ENCODE measurements around the gene IGF1R.
"Not testable (repeated sequence)": the region's sequence is repeated elsewhere in the genome, so short reads cannot be mapped to it uniquely, and the experiment has no call there.

The IGF1R gene

GRCh38 chr15:98647774-98648653 is at the start of gene IGF1R:
TSS of gene IGF1R (plus strand) at chr15:98648539. CDS start at chr15:98649582, 1,043 bp downstream.
- DNase-seq (ENCODE audit: low read depth) = peak; percentile 79

DNA sequence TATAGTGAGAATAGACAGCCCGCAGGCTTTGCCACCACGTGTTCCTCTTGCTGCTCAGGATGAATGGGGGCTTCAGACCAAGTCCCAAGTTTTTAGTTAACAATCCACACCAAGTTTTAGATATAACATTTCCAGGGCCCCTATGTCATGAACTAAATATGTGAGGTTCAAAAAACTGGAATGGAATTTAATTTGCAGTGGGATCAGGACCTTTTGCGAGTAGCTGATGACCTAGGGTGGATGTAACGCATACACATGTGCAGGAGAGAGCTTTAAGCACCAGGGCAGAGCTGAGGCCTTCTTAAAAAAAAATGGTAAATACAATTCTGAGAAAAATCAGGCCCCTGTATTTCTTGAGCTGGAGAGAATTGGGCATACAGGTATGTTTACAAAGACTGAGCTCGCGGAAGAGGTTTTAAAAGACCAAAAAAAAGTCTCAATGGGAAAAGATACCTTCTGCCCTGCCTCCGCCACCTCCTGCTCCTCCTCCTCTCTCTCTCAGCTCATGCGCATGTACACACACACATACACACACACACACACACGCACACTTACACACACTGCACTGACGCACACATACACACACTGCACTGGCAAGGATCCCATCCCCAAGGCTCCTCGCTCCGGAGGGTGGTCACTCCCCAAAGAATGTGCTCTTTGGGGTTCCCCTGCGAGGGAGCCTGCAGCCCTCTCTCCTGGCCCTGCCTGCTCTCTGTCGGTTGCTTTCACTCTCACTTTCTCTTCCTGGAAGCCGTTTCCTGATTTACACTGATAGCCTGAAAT is 48.2 kb upstream of the IGF1R start:
- no peak for DNase-seq (ENCODE audit: low read depth)

DNA sequence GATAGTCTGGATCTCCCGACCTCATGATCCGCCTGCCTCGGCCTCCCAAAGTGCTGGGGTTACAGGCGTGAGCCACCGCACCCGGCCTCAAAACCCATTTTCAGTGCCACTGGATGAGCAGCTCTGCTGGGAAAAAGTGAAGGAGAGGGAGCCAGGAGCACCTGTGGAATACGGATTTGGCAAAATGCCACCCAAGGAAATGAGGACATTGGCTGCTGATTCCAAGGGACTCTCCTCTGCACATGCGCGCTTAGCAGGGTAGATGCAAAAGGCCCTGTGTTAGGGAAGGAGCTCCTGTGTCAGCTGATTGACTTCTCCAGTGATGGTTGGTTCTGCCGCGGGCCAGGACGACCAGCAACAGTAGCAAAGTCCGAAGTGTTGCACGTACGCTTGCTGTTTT is 43.4 kb upstream of the IGF1R start:
- DNase-seq (ENCODE audit: low read depth) = no peak

- no peak for DNase-seq (ENCODE audit: low read depth)
Observed at GRCh38 chr15:98609144-98609852, 39.0 kb upstream of the IGF1R start.

GRCh38 chr15:98610991-98611390 is 37.3 kb upstream of the IGF1R start:
- no peak for DNase-seq (ENCODE audit: low read depth)

- DNase-seq (ENCODE audit: low read depth) = no peak
Observed at GRCh38 chr15:98611808-98612207, 36.5 kb upstream of the IGF1R start.

DNA sequence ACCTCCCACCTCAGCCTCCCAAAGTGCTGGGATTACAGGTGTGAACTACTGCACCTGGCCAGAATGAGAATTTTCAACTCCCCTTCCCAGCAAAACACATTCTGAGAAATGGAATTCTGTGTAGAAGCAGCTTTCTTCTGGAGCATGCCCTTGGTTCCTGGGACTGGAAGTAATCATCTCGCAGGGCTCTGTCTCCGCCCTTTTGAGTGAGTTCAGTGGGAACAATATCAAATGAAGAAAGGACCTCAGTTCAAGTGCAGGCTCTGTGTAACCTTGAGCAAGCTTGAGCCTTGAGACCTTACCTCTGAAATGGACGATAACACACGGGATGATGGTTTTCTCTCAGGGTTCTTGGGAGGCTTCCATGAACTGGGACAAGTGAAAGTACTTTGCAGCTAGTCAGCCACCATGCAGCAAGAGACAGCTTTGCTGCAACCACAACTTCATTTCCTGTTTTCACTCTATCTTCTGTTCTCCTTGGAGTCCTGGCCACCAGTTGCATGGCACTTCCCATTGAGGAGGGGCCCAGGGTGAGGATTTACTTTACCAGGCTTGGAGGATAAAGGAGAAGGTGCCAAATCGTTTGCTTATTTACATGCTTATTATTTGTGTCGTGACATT is 35.7 kb upstream of the IGF1R start:
- no peak for DNase-seq (ENCODE audit: low read depth)

DNA sequence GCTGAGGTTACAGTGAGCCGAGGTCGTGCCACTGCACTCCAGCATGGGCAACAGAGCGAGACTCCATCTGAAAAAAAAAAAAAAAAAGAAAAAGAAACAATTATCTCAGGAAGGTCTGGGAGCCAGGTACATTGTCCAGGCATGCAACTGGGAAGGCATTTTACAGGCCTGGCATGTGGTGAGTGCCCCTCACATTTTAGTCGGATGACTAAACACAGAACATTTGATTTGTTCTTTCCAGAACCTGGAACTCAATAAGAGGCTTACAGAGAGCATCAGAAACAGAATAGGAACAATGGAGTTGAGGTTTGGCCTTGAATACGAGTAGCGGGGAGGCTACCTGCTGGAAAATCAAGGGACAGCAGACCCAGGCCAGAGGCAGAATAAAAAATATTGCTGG is 33.7 kb upstream of the IGF1R start:
- DNase-seq (ENCODE audit: low read depth) = no peak

DNA sequence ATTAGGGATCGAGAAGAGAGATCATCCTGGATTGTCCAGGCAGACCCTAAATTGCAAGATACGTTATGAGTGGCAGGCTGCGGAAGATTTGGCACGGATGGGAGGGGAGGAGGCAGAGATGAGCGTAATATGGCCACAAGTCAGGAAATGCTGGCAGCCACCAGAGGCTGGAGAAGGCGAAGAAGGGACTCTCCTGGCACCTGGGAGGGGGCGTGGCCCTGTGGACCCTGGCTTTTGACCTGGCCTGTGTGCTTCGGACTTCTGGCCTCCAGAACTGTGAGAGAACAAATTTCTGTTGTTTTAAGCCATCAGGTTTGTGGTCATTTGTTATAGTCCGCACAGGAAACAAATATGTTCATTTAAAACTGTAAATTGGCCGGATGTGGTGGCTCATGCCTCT is 31.9 kb upstream of the IGF1R start:
- no peak for DNase-seq (ENCODE audit: low read depth)

- no peak for DNase-seq (ENCODE audit: low read depth)
Observed at GRCh38 chr15:98617328-98617980, 30.9 kb upstream of the IGF1R start.

GRCh38 chr15:98618576-98618975 is 29.8 kb upstream of the IGF1R start:
- DNase-seq (ENCODE audit: low read depth) = not testable (repeated sequence)

DNA sequence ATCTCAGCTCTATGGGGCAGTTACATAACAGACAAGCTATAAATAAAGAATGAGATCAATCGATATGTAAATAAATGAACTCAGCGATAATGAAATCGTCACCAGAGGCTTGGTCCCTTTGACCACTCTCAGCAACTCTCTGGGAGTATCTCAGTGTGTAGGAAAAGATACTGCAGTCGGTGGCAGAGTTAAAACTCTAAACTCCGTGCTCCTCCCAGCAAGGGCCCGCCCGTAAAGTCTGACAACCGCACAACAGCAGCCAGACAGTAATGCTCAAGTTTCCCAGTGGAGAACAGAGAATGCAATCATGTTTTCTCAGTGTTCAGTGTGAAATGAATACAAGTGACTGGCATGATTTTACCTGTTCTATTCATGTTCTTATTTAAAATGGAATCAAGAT is 28.3 kb upstream of the IGF1R start:
- DNase-seq (ENCODE audit: low read depth) = no peak

GRCh38 chr15:98621021-98621420 is 27.3 kb upstream of the IGF1R start:
- no peak for DNase-seq (ENCODE audit: low read depth)

- DNase-seq (ENCODE audit: low read depth) = no peak
Observed at GRCh38 chr15:98625614-98626013, 22.7 kb upstream of the IGF1R start.

- no peak for DNase-seq (ENCODE audit: low read depth)
Observed at GRCh38 chr15:98626153-98626552, 22.2 kb upstream of the IGF1R start.

- DNase-seq (ENCODE audit: low read depth) = no peak
Observed at GRCh38 chr15:98628216-98628615, 20.1 kb upstream of the IGF1R start.

- DNase-seq (ENCODE audit: low read depth) = no peak
Observed at GRCh38 chr15:98635848-98636247, 12.5 kb upstream of the IGF1R start.

DNA sequence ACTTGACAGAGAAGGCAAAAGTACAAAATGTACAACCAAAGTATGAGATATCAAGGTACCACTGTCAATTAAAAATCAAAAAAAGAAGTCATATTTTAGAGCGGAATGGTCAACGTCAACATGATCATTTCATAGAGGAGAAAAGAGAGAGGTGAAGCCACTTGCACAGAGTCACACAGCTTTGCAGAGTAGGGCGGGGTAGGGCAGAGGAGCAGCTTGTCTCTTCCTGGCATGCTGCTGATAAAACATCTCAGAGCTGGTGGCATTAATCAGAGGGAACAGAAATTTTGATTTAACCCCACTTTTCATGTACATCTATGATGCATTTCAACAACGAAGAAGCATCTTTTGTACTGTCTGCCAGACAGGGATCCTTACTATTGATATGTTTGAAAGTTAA is 5.2 kb upstream of the IGF1R start:
- no peak for DNase-seq (ENCODE audit: low read depth)

GRCh38 chr15:98646546-98647025 is 1.8 kb upstream of the IGF1R start:
- no peak for DNase-seq (ENCODE audit: low read depth)

DNA sequence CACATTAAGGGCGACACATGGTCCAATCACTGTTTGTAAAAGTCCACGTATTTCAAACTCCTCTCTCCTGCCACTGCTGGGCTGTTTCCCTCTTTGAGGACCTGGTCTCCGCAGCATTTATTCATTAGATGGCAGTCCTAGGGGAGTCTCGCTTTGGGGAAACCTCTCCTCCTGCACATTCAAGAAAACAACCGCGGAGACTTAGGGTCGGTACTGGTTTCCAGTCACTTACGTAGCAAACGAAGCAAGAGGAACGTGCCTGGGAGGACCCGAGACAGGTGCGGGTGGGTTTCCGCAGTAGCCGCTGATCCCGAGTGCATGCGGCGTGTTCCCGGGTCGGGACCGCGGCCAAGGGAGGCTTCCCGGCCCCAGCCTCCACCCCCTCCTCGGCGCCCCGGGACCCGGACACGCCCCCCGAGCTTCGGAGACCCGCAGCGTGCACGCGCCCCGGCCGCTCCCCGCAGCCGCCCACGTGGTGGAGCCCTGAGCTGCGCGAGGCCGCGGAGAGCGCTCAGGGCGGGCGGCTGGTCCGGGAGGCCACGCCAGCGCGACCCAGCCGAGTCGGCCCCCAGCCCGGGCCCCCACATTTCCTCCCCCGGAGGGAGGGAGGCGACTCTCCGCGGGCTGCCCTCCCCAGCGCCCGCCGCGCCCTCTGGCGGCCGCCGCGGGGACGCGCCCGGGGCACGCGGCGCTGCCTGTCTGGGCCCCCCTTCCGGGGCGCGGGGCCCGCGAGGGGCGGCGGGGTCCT is 1.1 kb upstream of the IGF1R start:
- DNase-seq (ENCODE audit: low read depth) = peak; percentile 60
